Neuronal stem cell (in vitro differentiated cells): ENCODE results near the gene CRYAB.

Experiments
- DNase-seq: peaks from one replicate; pipeline ENCODE4 v3.0.0-alpha.2; 2013; ENCODE audit warnings: low spot score
- H2AFZ ChIP-seq: one replicate; pipeline ENCODE4 v1.6.1; 2013; ENCODE audit warnings: mild to moderate bottlenecking, low read length, inconsistent platforms
- H2AK5ac ChIP-seq: 2 replicates; pipeline ENCODE4 v1.6.1; 2013; ENCODE audit warnings: low read depth, mild to moderate bottlenecking, inconsistent platforms, low read length, moderate library complexity, mixed read lengths
- H2BK120ac ChIP-seq: 2 replicates; pipeline ENCODE4 v1.6.1; 2013; ENCODE audit warnings: low read depth, mild to moderate bottlenecking, inconsistent platforms, low read length, moderate library complexity, mixed read lengths
- H2BK12ac ChIP-seq: one replicate; pipeline ENCODE4 v1.6.1; 2013; ENCODE audit warnings: low read length, inconsistent platforms
- H2BK15ac ChIP-seq: 2 replicates; pipeline ENCODE4 v1.6.1; 2013; ENCODE audit warnings: mild to moderate bottlenecking, low read length, inconsistent platforms, mixed read lengths
- H2BK5ac ChIP-seq: one replicate; pipeline ENCODE4 v1.6.1; 2013; ENCODE audit warnings: inconsistent platforms, mild to moderate bottlenecking, low read length, moderate library complexity
- H3K14ac ChIP-seq: one replicate; pipeline ENCODE4 v1.6.1; 2013; ENCODE audit warnings: low read length, inconsistent platforms
- H3K18ac ChIP-seq: 2 replicates; pipeline ENCODE4 v1.6.1; 2013; ENCODE audit warnings: low read length, inconsistent platforms
- H3K23ac ChIP-seq: 2 replicates; pipeline ENCODE4 v1.6.1; 2013; ENCODE audit warnings: low read depth, mild to moderate bottlenecking, mixed read lengths, low read length, inconsistent platforms; ENCODE audit not compliant: poor library complexity
- H3K27ac ChIP-seq: replicated peaks from 3 replicates; pipeline ENCODE4 v1.5.1; 2013; ENCODE audit warnings: low read length, inconsistent platforms
- H3K27me3 ChIP-seq, 3 experiments: 2 replicates each; pipeline ENCODE4 v1.6.1; 2013; ENCODE audit warnings: low read length in 3 of 3, mild to moderate bottlenecking in 2 of 3, inconsistent platforms in 1 of 3, low read depth in 1 of 3, mixed read lengths in 1 of 3, moderate library complexity in 1 of 3; ENCODE audit not compliant: control insufficient read depth in 3 of 3, insufficient read depth in 3 of 3
- H3K36me3 ChIP-seq, 2 donors: replicated peaks in 1 of 2; 2 replicates each; pipeline ENCODE4 v1.6.1; 2013; ENCODE audit warnings: low read length in 2 of 2; ENCODE audit not compliant: control insufficient read depth in 2 of 2, insufficient read depth in 2 of 2
- H3K4ac ChIP-seq: 2 replicates; pipeline ENCODE4 v1.6.1; 2013; ENCODE audit warnings: inconsistent platforms, mild to moderate bottlenecking, low read length, moderate library complexity
- H3K4me1 ChIP-seq, 2 donors: 1 replicate in 1 of 2; 2 replicates in 1 of 2; pipeline ENCODE4 v1.6.1; 2013; ENCODE audit warnings: low read length in 2 of 2, low read depth in 1 of 2; ENCODE audit not compliant: control insufficient read depth in 2 of 2, insufficient read depth in 1 of 2
- H3K4me2 ChIP-seq: one replicate; pipeline ENCODE4 v1.6.1; 2013; ENCODE audit warnings: mild to moderate bottlenecking, low read length, inconsistent platforms; ENCODE audit not compliant: insufficient read depth, poor library complexity, severe bottlenecking
- H3K4me3 ChIP-seq, 2 donors: 2 replicates each; pipeline ENCODE4 v1.5.1; 2013; ENCODE audit warnings: low read length in 2 of 2, mild to moderate bottlenecking in 2 of 2, inconsistent platforms in 1 of 2, moderate library complexity in 1 of 2
- H3K79me1 ChIP-seq: one replicate; pipeline ENCODE4 v1.6.1; 2013; ENCODE audit warnings: low read depth, mild to moderate bottlenecking, inconsistent platforms, low read length, moderate library complexity
- H3K9ac ChIP-seq: one replicate; pipeline ENCODE4 v1.6.1; 2013; ENCODE audit warnings: mild to moderate bottlenecking, low read depth, low read length, inconsistent platforms; ENCODE audit not compliant: poor library complexity
- H3K9me3 ChIP-seq, 2 donors: replicated peaks in 1 of 2; 2 replicates each; pipeline versions ENCODE3 to v1.6.1; 2013; ENCODE audit warnings: low read length in 2 of 2, mild to moderate bottlenecking in 2 of 2, inconsistent platforms in 1 of 2, low read depth in 1 of 2, mixed read lengths in 1 of 2, moderate library complexity in 1 of 2; ENCODE audit not compliant: control insufficient read depth in 2 of 2, insufficient read depth in 1 of 2
- H4K8ac ChIP-seq: one replicate; pipeline ENCODE4 v1.6.1; 2013; ENCODE audit warnings: low read depth, mild to moderate bottlenecking, inconsistent platforms, low read length, moderate library complexity
- H4K91ac ChIP-seq: one replicate; pipeline ENCODE4 v1.6.1; 2013; ENCODE audit warnings: low read length, low read depth, mild to moderate bottlenecking, inconsistent platforms; ENCODE audit not compliant: poor library complexity
- WGBS, 2 donors: extraction: QIAGEN DNeasy Blood & Tissue Kit; methylation state at CpG; one replicate each; pipeline ENCODE4 v1.1.7; 2013; ENCODE audit warnings: missing lambda C conversion rate in 2 of 2, mixed read lengths in 1 of 2; ENCODE audit not compliant: insufficient read length in 2 of 2, insufficient replicate concordance in 1 of 2; ENCODE audit errors: extremely low coverage in 2 of 2; 5-methylcytosine and 5-hydroxymethylcytosine counted together

The CRYAB gene

GRCh38 chr11:111926505-111927391 lies 15.2 kb upstream of the CRYAB start:
- Histone ChIP-seq H3K4me1 (peaks cover 9 to 11% of the 10 kb centered on the region in 2 donors), H3K27ac (peak overlapping the region; percentile 70), H2AFZ (peak overlapping the region; percentile 88), H3K4ac (no peak overlapping the region), H3K36me3 (peaks cover 0 to 2% of the 10 kb centered on the region in 2 donors), H2BK5ac (no peak overlapping the region), H3K14ac (no peak overlapping the region), H3K9me3 (no peaks in the 10 kb centered on the region), H4K91ac (no peak overlapping the region), H2BK12ac (no peak overlapping the region), H3K18ac (peak overlapping the region; percentile 91), H3K4me3 (peak overlapping the region; percentile 67 to 71), H3K79me1 (no peaks in the 10 kb centered on the region), H2BK120ac (no peak overlapping the region), H4K8ac (no peak overlapping the region), H2BK15ac (no peak overlapping the region), H3K27me3 (no peaks in the 10 kb centered on the region), H3K23ac (peak overlapping the region; percentile 13), H3K4me2 (peak overlapping the region; percentile 75), H2AK5ac (no peak overlapping the region), H3K9ac (peak overlapping the region; percentile 68)
- WGBS, 2 donors: no CpG with 5 or more reads among the region's 47 CpGs
- DNase-seq: peak; percentile 95

- no peak overlapping the region for H3K27ac ChIP-seq
- peak overlapping the region; percentile 25 for H2AK5ac ChIP-seq
- WGBS, 2 donors: no CpG with 5 or more reads among the region's 16 CpGs
- H3K4me3 ChIP-seq: peak overlapping the region in 1 of 2 donors; percentile 67
- peaks cover 9 to 11% of the 10 kb centered on the region in 2 donors for H3K4me1 ChIP-seq
- H4K8ac ChIP-seq: no peak overlapping the region
- no peak overlapping the region for H2BK5ac ChIP-seq
- H3K14ac ChIP-seq: no peak overlapping the region
- H2AFZ ChIP-seq: peak overlapping the region; percentile 88
- H3K4ac ChIP-seq: no peak overlapping the region
- H3K36me3 ChIP-seq: peaks cover 0 to 2% of the 10 kb centered on the region in 2 donors
- H3K4me2 ChIP-seq: no peak overlapping the region
- H4K91ac ChIP-seq: no peak overlapping the region
- peak overlapping the region; percentile 26 for H2BK15ac ChIP-seq
- no peak for DNase-seq
- H2BK12ac ChIP-seq: peak overlapping the region; percentile 10
- no peaks in the 10 kb centered on the region for H3K27me3 ChIP-seq
- no peak overlapping the region for H3K23ac ChIP-seq
- no peaks in the 10 kb centered on the region for H3K9me3 ChIP-seq
- no peak overlapping the region for H2BK120ac ChIP-seq
- no peaks in the 10 kb centered on the region for H3K79me1 ChIP-seq
- H3K18ac ChIP-seq: peak overlapping the region; percentile 48
- no peak overlapping the region for H3K9ac ChIP-seq
Measured at GRCh38 chr11:111925953-111926352, 14.4 kb upstream of the CRYAB start.

DNA sequence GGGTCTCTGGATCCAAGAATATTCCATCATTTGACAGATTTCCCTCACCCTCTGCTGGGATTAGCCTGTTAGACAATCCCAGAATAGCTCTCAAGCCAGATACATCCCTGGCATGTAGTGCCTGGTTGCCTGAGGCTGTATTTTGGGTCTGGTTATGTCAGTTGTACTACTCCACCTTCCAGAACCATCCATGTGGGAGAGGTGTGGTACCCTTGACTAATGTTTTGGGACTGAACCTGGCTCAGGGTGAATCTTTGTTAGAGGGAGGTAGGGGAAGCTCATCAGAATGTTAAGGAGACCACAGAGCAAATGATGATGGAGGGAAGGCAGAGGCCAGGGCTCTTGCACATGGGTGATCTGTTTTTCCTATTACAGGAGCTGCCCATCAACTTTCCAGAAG lies 12.4 kb upstream of the CRYAB start:
- Histone ChIP-seq H3K27ac (no peak overlapping the region), H3K27me3 (no peaks in the 10 kb centered on the region), H3K9me3 (no peaks in the 10 kb centered on the region)

DNA sequence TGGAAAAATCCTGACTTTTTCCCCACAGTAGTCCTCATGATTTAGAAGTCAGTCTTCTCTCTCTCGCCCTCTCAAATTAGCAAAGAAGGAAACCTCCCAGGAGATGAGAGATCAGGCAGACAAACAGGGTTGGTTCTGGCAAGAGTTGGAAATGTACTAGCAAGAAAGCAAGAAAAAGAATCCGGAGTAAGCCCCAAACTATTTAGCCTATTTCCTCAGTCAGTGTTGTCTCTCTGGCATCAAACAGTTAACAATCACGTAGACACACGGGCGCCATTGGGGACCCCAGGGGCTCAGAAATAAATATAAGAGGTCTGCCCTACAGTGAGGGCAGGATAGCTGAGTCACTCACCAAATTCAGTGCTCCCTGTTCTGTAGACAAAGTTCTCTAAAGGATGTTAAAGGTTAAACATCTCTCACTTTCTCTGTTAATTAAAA lies 11.8 kb upstream of the CRYAB start:
- no peak overlapping the region for H3K4me2 ChIP-seq
- H3K4me1 ChIP-seq: peaks cover 13 to 14% of the 10 kb centered on the region in 2 donors
- no peak overlapping the region for H2AK5ac ChIP-seq
- no peak overlapping the region for H3K9ac ChIP-seq
- no peak overlapping the region for H2BK15ac ChIP-seq
- DNase-seq: no peak
- no peak overlapping the region for H3K14ac ChIP-seq
- H4K91ac ChIP-seq: no peak overlapping the region
- no peaks in the 10 kb centered on the region for H3K27me3 ChIP-seq
- H2AFZ ChIP-seq: peak overlapping the region; percentile 89
- no peaks in the 10 kb centered on the region for H3K79me1 ChIP-seq
- no peak overlapping the region for H4K8ac ChIP-seq
- H2BK120ac ChIP-seq: no peak overlapping the region
- no peaks in the 10 kb centered on the region for H3K9me3 ChIP-seq
- no peak overlapping the region for H3K23ac ChIP-seq
- H2BK5ac ChIP-seq: no peak overlapping the region
- no peak overlapping the region for H3K4me3 ChIP-seq
- H3K4ac ChIP-seq: no peak overlapping the region
- no peak overlapping the region for H3K18ac ChIP-seq
- H2BK12ac ChIP-seq: no peak overlapping the region
- WGBS, 2 donors: no CpG with 5 or more reads among the region's 5 CpGs
- no peaks in the 10 kb centered on the region for H3K36me3 ChIP-seq
- peak overlapping the region; percentile 2 for H3K27ac ChIP-seq

More for the DNA sequence above, 12.4 kb upstream of the CRYAB start:
- Histone ChIP-seq H3K4ac (no peak overlapping the region), H3K4me1 (peaks cover 10 to 12% of the 10 kb centered on the region in 2 donors), H2BK15ac (no peak overlapping the region), H2AFZ (peak overlapping the region; percentile 89), H3K36me3 (no peaks in the 10 kb centered on the region), H4K8ac (no peak overlapping the region), H2AK5ac (no peak overlapping the region), H3K4me2 (no peak overlapping the region), H3K18ac (no peak overlapping the region), H3K23ac (no peak overlapping the region), H3K9ac (no peak overlapping the region), H2BK12ac (no peak overlapping the region), H3K14ac (no peak overlapping the region), H4K91ac (no peak overlapping the region), H3K79me1 (no peaks in the 10 kb centered on the region), H2BK5ac (no peak overlapping the region), H3K4me3 (no peak overlapping the region), H2BK120ac (no peak overlapping the region)
- no peak for DNase-seq
